Muscle of leg (tissue), 11 donors: ENCODE results near the gene ST8SIA6. TPM values are rescaled to one million over a fixed set of nuclear protein-coding genes. Genes with fewer than 3 reads are reported as not detected.

Experiments used
- DNase-seq: peaks from one replicate; pipeline ENCODE4 v3.0.0; 2013
- H3K27ac ChIP-seq: one replicate; pipeline ENCODE4 v1.5.1; 2013; ENCODE audit warnings: mild to moderate bottlenecking, low read length, control low read depth
- H3K27me3 ChIP-seq: one replicate; pipeline ENCODE4 v1.6.1; 2013; ENCODE audit warnings: low read length; ENCODE audit not compliant: control insufficient read depth, insufficient read depth
- H3K36me3 ChIP-seq: one replicate; pipeline ENCODE4 v1.6.1; 2013; ENCODE audit warnings: low read length; ENCODE audit not compliant: control insufficient read depth, insufficient read depth
- H3K4me1 ChIP-seq: one replicate; pipeline ENCODE4 v1.6.1; 2013; ENCODE audit warnings: low read length; ENCODE audit not compliant: control insufficient read depth, insufficient read depth
- H3K4me3 ChIP-seq: one replicate; pipeline ENCODE4 v1.5.1; 2013; ENCODE audit warnings: low read length, control low read depth
- H3K9me3 ChIP-seq: replicated peaks from 2 replicates; pipeline ENCODE4 v1.6.1; 2013; ENCODE audit warnings: low read depth, low read length; ENCODE audit not compliant: control insufficient read depth
- WGBS: methylation state at CpG from one replicate; pipeline ENCODE4 v1.1.5; 2013; ENCODE audit warnings: missing lambda C conversion rate; ENCODE audit not compliant: insufficient coverage; 5-methylcytosine and 5-hydroxymethylcytosine counted together
- polyA plus RNA-seq, 8 donors: library from polyadenylated mRNA; unstranded; fragments of 120-200 nt; gene quantifications; one replicate each; pipeline versions ENCODE4 v1.2.1 to v1.2.3, GENCODE V29; 2013; ENCODE audit warnings: inconsistent platforms in 1 of 8, low replicate concordance in 1 of 8; ENCODE audit not compliant: insufficient read length in 8 of 8, insufficient read depth in 1 of 8
- total RNA-seq: library from RNA; stranded (reverse); fragments of 120-200 nt; gene quantifications from one replicate; pipeline ENCODE4 v1.2.4, GENCODE V29; 2013

ST8SIA6 gene
- total and polyA plus RNA-seq, 9 donors = 1.0 to 2.2 (median 1.7) TPM

DNA sequence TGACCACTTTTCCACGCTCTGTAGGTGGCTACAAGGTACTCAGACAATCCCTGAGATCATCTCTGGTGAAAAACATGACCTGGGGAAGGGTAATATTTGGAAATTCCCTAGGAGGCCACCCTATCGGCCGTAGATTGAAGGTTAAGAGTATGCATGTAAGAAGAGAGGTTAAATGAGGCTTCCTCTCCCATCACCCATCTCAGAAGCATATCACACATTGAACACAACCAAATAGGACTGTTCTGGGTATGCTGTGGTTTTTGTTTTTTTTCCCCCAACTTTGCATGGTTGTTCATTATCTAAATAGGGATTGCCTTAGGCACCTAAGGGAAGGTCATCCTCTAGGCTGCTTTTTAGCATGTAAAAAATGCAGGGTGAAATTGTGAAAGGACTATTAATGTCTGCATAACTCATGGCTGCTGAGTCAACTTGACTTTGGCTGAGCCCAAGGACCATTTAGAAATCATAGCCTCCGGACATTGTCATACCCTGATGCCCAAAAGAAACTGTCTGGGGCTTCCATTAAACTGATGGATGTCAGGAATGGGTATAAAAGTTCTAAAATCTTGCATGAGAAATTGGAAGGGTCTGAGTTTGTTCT, 24.7 kb upstream of the ST8SIA6 start:
- H3K36me3 ChIP-seq = no peaks in the 10 kb centered on the region
- no peak overlapping the region for H3K4me3 ChIP-seq
- WGBS = 86% methylated on average over 1 of the region's 4 CpGs

DNA sequence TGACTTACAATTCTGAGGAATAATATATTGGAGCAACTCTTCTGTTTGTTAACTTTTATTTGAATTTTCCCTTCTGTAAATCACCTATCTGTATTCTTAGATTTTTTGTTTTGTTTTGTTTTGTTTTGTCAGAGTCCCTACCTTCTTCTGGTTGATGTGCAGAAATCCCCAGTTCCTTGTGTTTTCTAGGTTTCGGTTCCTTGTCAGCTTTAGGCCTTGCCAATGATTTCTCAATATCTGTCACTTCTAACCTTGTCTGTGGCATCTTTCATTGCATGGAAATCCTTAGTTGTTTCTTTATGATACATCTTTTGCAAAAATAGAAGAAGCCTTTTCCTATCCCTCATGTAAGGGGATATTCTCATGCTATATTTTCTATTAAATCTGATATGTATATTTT, 21.7 kb upstream of the ST8SIA6 start:
- H3K27ac ChIP-seq = no peak overlapping the region
- DNase-seq = no peak
- no peak overlapping the region for H3K4me3 ChIP-seq
- no peaks in the 10 kb centered on the region for H3K4me1 ChIP-seq
- H3K36me3 ChIP-seq = no peaks in the 10 kb centered on the region
- H3K9me3 ChIP-seq = no peaks in the 10 kb centered on the region
- no peaks in the 10 kb centered on the region for H3K27me3 ChIP-seq
- no CpG with 5 or more reads among the region's 1 CpG for WGBS

More for the DNA sequence above, 24.7 kb upstream of the ST8SIA6 start:
- no peaks in the 10 kb centered on the region for H3K27me3 ChIP-seq
- no peaks in the 10 kb centered on the region for H3K4me1 ChIP-seq
- no peaks in the 10 kb centered on the region for H3K9me3 ChIP-seq
- H3K27ac ChIP-seq = no peak overlapping the region
- DNase-seq = no peak

DNA sequence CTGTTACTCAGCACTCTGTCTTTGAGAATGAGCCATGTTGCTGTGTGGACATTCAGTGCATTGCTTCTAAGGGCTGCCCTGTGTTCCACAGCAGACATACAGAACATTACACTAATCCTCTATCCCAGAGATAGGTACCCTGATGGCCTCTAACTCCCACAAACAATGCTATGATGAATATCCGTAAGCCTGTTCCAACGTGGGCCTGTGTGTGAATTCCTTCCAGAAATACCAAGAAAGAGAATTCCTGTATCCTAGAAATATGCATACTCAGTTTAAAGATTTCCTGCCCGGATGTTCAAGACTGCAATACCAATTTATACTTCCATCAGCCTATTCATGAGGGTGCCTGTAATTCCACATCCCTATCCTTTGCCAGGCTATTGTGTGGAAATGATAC, 21.3 kb upstream of the ST8SIA6 start:
- Histone ChIP-seq H3K9me3 (no peaks in the 10 kb centered on the region), H3K4me1 (no peaks in the 10 kb centered on the region), H3K27me3 (no peaks in the 10 kb centered on the region), H3K4me3 (no peak overlapping the region), H3K36me3 (no peaks in the 10 kb centered on the region), H3K27ac (no peak overlapping the region)
- 40% methylated on average over 2 of the region's 3 CpGs for WGBS
- DNase-seq = no peak

DNA sequence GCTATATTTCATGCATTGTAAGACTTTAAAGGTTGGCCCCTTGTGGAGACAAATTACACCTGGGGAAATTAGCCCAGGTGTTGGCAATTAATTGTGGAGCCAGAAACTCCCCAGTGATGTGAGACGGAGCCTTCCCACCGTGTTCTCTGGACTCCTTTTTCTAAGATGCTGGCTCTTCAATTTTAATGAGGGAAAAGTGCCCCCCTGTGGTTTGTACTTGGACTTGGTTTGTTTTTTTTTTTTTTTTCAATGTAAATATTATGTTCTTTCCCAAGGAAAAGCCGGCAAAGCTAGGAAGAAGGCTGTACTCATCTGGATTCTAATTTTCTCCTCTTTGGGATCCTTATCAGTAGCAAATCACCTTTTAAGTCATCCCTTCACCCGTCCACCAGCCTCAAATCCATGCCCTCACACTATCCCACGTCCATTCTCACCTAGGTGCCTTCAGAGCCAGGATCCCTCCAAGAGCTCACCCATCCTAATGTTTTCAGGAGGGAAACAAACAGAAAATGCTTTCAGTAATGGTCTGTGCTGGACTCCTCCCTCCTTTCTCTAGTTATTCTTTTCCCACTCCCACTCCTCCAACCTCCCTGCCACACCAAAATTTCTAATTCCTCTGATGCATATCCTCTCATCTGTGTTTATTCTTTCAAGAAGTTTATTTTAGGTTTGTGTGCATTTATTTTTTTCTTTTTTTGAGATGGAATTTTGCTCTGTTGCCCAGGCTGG, 20.4 kb upstream of the ST8SIA6 start:
- Histone ChIP-seq H3K27ac (no peak overlapping the region), H3K4me3 (no peak overlapping the region), H3K9me3 (no peaks in the 10 kb centered on the region), H3K27me3 (no peaks in the 10 kb centered on the region), H3K36me3 (no peaks in the 10 kb centered on the region), H3K4me1 (no peaks in the 10 kb centered on the region)
- peak; percentile 25 for DNase-seq
- WGBS = 50% methylated on average over 2 of the region's 5 CpGs

DNA sequence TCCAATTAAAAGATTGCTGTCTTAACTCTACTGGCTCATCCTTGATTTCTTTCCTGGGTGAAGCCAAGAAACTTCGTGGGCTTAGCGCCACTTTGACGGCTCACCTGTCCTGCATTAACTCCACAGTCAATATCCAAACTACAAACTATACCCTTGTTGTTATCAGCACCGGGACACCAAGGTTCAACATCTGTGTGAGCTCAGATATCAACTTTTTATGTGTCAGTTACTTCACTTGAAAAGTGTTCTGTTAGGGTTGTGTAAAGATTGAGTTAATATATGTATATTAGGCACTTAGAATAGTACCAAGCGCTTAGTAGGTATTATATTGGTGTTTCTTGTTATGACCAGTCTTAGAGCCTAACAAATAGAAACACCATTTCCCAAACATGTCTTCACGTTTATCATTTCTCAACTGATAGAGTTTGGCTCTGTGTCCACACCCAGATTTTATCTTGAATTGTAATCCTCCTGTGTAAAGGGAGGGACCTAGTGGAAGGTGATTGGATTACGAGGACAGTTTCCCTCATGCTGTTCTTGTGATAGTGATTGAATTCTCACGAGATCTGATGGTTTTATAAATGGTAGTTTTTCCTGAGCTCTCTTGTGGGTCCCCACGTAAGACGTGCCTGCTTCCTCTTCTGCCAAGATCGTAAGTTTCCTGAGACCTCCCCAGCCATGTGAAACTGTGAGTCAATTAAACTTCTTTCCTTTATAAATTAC, 19.0 kb upstream of the ST8SIA6 start:
- no peaks in the 10 kb centered on the region for H3K27me3 ChIP-seq
- no peaks in the 10 kb centered on the region for H3K4me1 ChIP-seq
- no peaks in the 10 kb centered on the region for H3K9me3 ChIP-seq
- 92% methylated on average over 2 of the region's 11 CpGs for WGBS
- no peak overlapping the region for H3K4me3 ChIP-seq
- no peaks in the 10 kb centered on the region for H3K36me3 ChIP-seq
- no peak for DNase-seq
- no peak overlapping the region for H3K27ac ChIP-seq

DNA sequence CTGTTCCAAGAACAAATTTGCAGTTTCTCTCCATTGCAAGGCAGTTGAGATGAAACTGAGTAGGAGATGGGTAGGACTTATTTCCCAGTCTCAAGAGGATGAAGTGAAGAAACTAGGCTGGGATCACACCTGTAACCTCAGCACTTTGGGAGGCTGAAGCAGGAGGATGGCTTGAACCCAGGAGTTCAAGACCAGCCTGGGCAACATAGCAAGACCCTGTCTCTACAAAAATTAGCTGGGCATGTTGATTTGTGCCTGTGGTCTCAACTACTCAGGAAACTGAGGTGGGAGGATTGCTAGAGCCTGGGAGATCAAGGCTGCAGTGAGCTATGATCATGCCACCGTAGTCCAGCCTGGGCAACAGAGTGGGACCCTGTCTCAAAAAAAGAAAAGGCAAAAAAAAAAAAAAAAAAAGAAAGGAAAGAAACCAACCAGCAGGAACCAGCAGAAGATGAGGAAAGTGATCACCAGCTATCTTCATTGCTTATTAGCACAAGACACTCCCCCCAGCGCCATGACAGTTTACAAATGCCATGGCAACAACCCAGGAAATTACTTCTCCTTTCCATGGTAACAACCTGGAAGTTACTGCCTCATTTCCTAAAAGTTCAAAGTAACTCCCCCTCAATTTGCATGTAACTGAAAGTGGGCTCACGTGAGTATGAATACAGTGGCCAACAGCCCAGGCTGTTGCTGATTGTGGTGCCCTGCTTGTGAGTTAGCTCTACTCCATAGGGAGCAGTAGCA, 18.3 kb upstream of the ST8SIA6 start:
- H3K4me1 ChIP-seq = no peaks in the 10 kb centered on the region
- no peak overlapping the region for H3K27ac ChIP-seq
- H3K27me3 ChIP-seq = no peaks in the 10 kb centered on the region
- H3K36me3 ChIP-seq = no peaks in the 10 kb centered on the region
- DNase-seq = no peak
- H3K9me3 ChIP-seq = no peaks in the 10 kb centered on the region
- no peak overlapping the region for H3K4me3 ChIP-seq
- 100% methylated on average over 2 of the region's 3 CpGs for WGBS

DNA sequence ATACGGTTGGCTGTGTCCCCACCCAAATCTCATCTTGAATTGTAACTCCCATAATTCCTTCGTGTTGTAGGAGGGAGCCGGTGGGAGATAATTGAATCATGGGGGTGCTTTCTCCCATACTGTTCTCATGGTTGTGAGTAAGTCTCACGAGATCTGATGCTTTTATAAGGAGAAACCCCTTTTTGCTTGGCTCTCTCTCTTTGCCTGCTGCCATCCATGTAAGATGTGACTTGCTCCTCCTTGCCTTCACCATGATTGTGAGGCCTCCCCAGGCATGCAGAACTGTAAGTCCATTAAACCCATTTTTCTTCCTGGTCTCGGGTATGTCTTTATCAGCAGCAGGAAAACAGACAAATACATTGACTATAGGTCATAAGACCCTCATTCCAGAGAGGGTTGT, 15.9 kb upstream of the ST8SIA6 start:
- H3K36me3 ChIP-seq = no peaks in the 10 kb centered on the region
- H3K4me3 ChIP-seq = no peak overlapping the region
- WGBS = no CpG with 5 or more reads among the region's 5 CpGs
- H3K27ac ChIP-seq = no peak overlapping the region
- DNase-seq = no peak
- no peaks in the 10 kb centered on the region for H3K4me1 ChIP-seq
- H3K9me3 ChIP-seq = no peaks in the 10 kb centered on the region
- H3K27me3 ChIP-seq = no peaks in the 10 kb centered on the region

DNA sequence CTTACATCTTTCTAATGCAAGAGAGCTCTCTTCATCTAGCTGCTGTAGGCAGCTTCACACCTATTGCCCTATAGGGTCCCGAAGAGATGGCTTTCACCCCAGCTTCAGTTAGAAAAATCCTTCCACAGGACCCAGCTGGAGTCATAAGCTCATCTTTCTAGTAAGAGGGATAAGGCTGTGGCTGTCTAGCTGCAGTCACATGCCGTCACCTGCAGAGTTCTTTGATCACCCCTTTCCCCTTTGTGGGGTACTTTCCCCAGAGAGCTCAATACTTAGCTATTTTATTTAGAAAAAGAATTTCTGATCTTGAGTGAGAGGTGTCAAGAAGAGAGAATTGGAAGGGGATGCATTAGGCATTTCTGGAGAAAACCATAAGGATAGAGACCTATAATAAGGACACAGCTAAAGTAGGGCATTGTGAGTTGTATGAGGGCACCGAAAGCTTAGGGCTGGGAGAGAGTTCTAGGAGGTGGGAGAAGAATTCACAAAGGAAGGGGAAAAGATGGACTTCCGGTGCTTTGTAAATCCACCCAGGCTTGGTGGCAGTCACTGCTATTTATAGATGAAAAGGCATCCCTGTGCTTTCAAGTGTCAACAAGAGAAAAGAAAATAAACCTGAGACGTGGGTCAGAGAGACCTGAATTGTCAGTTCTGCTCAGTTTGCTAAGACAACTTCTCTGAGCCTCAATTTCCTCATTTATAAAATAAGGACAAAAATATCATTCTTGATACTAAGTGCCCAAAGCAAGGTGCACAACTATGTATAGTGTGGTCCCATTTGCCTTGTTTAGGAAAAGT, 11.1 kb upstream of the ST8SIA6 start:
- no peaks in the 10 kb centered on the region for H3K9me3 ChIP-seq
- H3K36me3 ChIP-seq = no peaks in the 10 kb centered on the region
- 90% methylated on average over 3 of the region's 5 CpGs for WGBS
- no peaks in the 10 kb centered on the region for H3K27me3 ChIP-seq
- H3K4me1 ChIP-seq = no peaks in the 10 kb centered on the region
- no peak for DNase-seq
- no peak overlapping the region for H3K4me3 ChIP-seq
- no peak overlapping the region for H3K27ac ChIP-seq

DNA sequence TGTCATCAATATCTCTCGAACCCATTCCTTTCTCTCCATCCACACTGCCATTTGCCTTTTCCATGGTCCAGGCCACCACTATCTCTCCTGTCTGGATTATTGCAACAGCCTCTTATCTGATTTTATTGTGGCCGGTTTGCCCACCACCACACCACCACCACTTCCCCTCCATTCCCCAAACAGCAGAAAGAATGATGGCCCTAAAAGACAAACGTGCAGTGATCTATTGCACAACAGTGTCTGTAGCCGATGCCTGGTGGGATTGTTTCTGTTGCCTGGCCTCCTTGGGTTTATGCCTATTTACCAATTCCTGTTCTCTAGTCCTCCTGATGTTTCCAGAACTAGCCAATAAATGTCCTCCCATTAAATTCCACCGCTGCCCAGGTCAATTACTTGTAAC, 10.2 kb upstream of the ST8SIA6 start:
- no peak overlapping the region for H3K4me3 ChIP-seq
- H3K27ac ChIP-seq = no peak overlapping the region

More for the DNA sequence above, 10.2 kb upstream of the ST8SIA6 start:
- Histone ChIP-seq H3K27me3 (no peaks in the 10 kb centered on the region), H3K4me1 (no peaks in the 10 kb centered on the region), H3K36me3 (no peaks in the 10 kb centered on the region), H3K9me3 (no peaks in the 10 kb centered on the region)
- WGBS = 78% methylated on average over 5 of the region's 5 CpGs
- DNase-seq = no peak
